Fibroblast of pulmonary artery (primary cell): ENCODE data around the gene MAL.

Experiments used
- DNase-seq: peaks from one replicate; pipeline ENCODE4 v3.0.0-alpha.2; 2010; ENCODE audit warnings: low read depth
- H3K4me3 ChIP-seq: replicated peaks from 2 replicates; pipeline ENCODE4 v1.5.1; 2011; ENCODE audit warnings: low read depth, mild to moderate bottlenecking, control low read depth, low read length, moderate library complexity
- CTCF ChIP-seq: IDR thresholded peaks from 2 replicates; pipeline ENCODE4 v1.5.1; 2011; ENCODE audit warnings: mild to moderate bottlenecking, control low read depth, low read length, inconsistent platforms; ENCODE audit errors: missing control alignments

The MAL gene

GRCh38 chr2:95072424-95072823 lies 46.9 kb downstream of the MAL start:
- H3K4me3 ChIP-seq: no peak overlapping the region
- no peak for DNase-seq
- no peak for TF ChIP-seq CTCF

- no peak for DNase-seq
- H3K4me3 ChIP-seq: no peak overlapping the region
- TF ChIP-seq CTCF: no peak
Observed at GRCh38 chr2:95073856-95074662, 48.6 kb downstream of the MAL start.

- DNase-seq: no peak
- TF ChIP-seq CTCF: no peak
- H3K4me3 ChIP-seq: no peak overlapping the region
Observed at GRCh38 chr2:95074663-95075439, 49.3 kb downstream of the MAL start.

- H3K4me3 ChIP-seq: no peak overlapping the region
- TF ChIP-seq CTCF: no peak
Observed at GRCh38 chr2:95075440-95076132, 50.1 kb downstream of the MAL start.

GRCh38 chr2:95076705-95077529 lies 51.4 kb downstream of the MAL start:
- peak; percentile 50 for DNase-seq
- TF ChIP-seq CTCF: peak; percentile 86
- peak overlapping the region; percentile 48 for H3K4me3 ChIP-seq

More at GRCh38 chr2:95075440-95076132, 50.1 kb downstream of the MAL start:
- no peak for DNase-seq

GRCh38 chr2:95077530-95077825 lies 52.0 kb downstream of the MAL start:
- H3K4me3 ChIP-seq: no peak overlapping the region
- TF ChIP-seq CTCF: no peak
- DNase-seq: no peak
